Measurements from ENCODE around the gene TBC1D8. TPM values are rescaled to one million over a fixed set of nuclear protein-coding genes. Genes with fewer than 3 reads are reported as not detected.

Gene TBC1D8
- total and polyA plus RNA-seq, 2 donors (not counting 1 experiment from before 2014, with no cell fraction given), result 1.7 to 15.7 TPM

GRCh38 chr2:101047075-101047766 lies 104.0 kb downstream of the TBC1D8 start:
- H3K27me3 ChIP-seq (replicated peaks in 1 of 4; ENCODE audit: control extremely low read depth in 1 of 4, control insufficient read depth in 3 of 4, insufficient read depth in 4 of 4, low read length in 3 of 4), result no peaks in the 10 kb centered on the region
- intact Hi-C loops (cut with micrococcal nuclease), result no loop called here
- peaks cover 0 to 10% of the 10 kb centered on the region in 2 donors for H3K4me1 ChIP-seq (ENCODE audit: control insufficient read depth in 2 of 2, insufficient read depth in 2 of 2, low read length in 2 of 2)
- Mint-ChIP-seq H3K27me3 (no peaks in the 10 kb centered on the region), H3K27ac (no peak overlapping the region), H3K4me1 (peaks cover 10% of the 10 kb centered on the region), H3K4me3 (no peak overlapping the region), H3K9me3 (ENCODE audit: insufficient read depth) (no peaks in the 10 kb centered on the region)
- H4K20me1 ChIP-seq (ENCODE audit: control insufficient read depth, insufficient read depth, low read length, poor library complexity, severe bottlenecking), result no peaks in the 10 kb centered on the region
- peaks cover 0 to 5% (median 0%) of the 10 kb centered on the region in 3 donors for H3K9me3 ChIP-seq (ENCODE audit: control extremely low read depth in 1 of 3, control insufficient read depth in 2 of 3, insufficient read depth in 1 of 3, low read length in 2 of 3)
- DNase-seq (no peak), ATAC-seq (ENCODE audit: low read depth) (no peak)
- ChIA-PET POLR2A (no interaction called here), CTCF (interaction anchor here (0.6 to 0.7 kb wide), 2 partner anchors 159 to 1440 kb away, joined by 3 to 4 read pairs; no protein-coding TSS in a partner anchor)
- TF ChIP-seq EZH2 (IDR thresholded peaks at IDR 0.05; ENCODE audit: borderline replicate concordance, insufficient read depth, low read depth, low read length, poor library complexity, severe bottlenecking), result no peak
- TF ChIP-seq CTCF (IDR thresholded peaks at IDR 0.05), result no peak
- H3K27ac ChIP-seq (ENCODE audit: low read length in 2 of 2), result no peak overlapping the region
- H2AFZ ChIP-seq (ENCODE audit: insufficient read depth, low read depth, low read length, poor library complexity, severe bottlenecking), result no peak overlapping the region
- 92% methylated on average over 11 of the region's 12 CpGs for WGBS (ENCODE audit: insufficient coverage)
- no peaks in the 10 kb centered on the region for H3K79me2 ChIP-seq (ENCODE audit: control insufficient read depth, insufficient read depth, low read length)
- no peak overlapping the region for H3K9ac ChIP-seq (ENCODE audit: low read length)
- H3K4me2 ChIP-seq (replicated peaks; ENCODE audit: low read depth, low read length, poor library complexity, severe bottlenecking), result no peak overlapping the region
- no peaks in the 10 kb centered on the region for H3K36me3 ChIP-seq (replicated peaks in 1 of 2; ENCODE audit: control extremely low read depth in 1 of 2, control insufficient read depth in 1 of 2, extremely low read depth in 1 of 2, insufficient read depth in 2 of 2, low read length in 1 of 2)
- H3K4me3 ChIP-seq (ENCODE audit: control extremely low read depth in 1 of 5, extremely low read depth in 1 of 5, insufficient read depth in 1 of 5, low read depth in 2 of 5, low read length in 4 of 5), result no peak overlapping the region

- Histone ChIP-seq H3K4me3 (ENCODE audit: control extremely low read depth in 1 of 5, extremely low read depth in 1 of 5, insufficient read depth in 1 of 5, low read depth in 2 of 5, low read length in 4 of 5) (no peak overlapping the region), H3K79me2 (ENCODE audit: control insufficient read depth, insufficient read depth, low read length) (no peaks in the 10 kb centered on the region), H3K27ac (ENCODE audit: low read length in 2 of 2) (no peak overlapping the region), H2AFZ (ENCODE audit: insufficient read depth, low read depth, low read length, poor library complexity, severe bottlenecking) (no peak overlapping the region), H3K9me3 (ENCODE audit: control extremely low read depth in 1 of 3, control insufficient read depth in 2 of 3, insufficient read depth in 1 of 3, low read length in 2 of 3) (peaks cover 0 to 4% (median 0%) of the 10 kb centered on the region in 3 donors), H3K9ac (ENCODE audit: low read length) (no peak overlapping the region), H3K4me2 (replicated peaks; ENCODE audit: low read depth, low read length, poor library complexity, severe bottlenecking) (no peak overlapping the region), H3K4me1 (ENCODE audit: control insufficient read depth in 2 of 2, insufficient read depth in 2 of 2, low read length in 2 of 2) (peaks cover 0 to 10% of the 10 kb centered on the region in 2 donors), H3K36me3 (replicated peaks in 1 of 2; ENCODE audit: control extremely low read depth in 1 of 2, control insufficient read depth in 1 of 2, extremely low read depth in 1 of 2, insufficient read depth in 2 of 2, low read length in 1 of 2) (no peaks in the 10 kb centered on the region), H4K20me1 (ENCODE audit: control insufficient read depth, insufficient read depth, low read length, poor library complexity, severe bottlenecking) (no peaks in the 10 kb centered on the region), H3K27me3 (replicated peaks in 1 of 4; ENCODE audit: control extremely low read depth in 1 of 4, control insufficient read depth in 3 of 4, insufficient read depth in 4 of 4, low read length in 3 of 4) (no peaks in the 10 kb centered on the region)
- Mint-ChIP-seq H3K27me3 (no peaks in the 10 kb centered on the region), H3K9me3 (ENCODE audit: insufficient read depth) (no peaks in the 10 kb centered on the region), H3K27ac (no peak overlapping the region), H3K4me1 (peaks cover 11% of the 10 kb centered on the region), H3K4me3 (no peak overlapping the region)
- 96% methylated on average over 10 of the region's 10 CpGs for WGBS (ENCODE audit: insufficient coverage)
- DNase-seq, result no peak
- intact Hi-C loops (cut with micrococcal nuclease), result no loop called here
- no peak for TF ChIP-seq CTCF (IDR thresholded peaks at IDR 0.05)
- TF ChIP-seq EZH2 (IDR thresholded peaks at IDR 0.05; ENCODE audit: borderline replicate concordance, insufficient read depth, low read depth, low read length, poor library complexity, severe bottlenecking), result no peak
- no peak for ATAC-seq (ENCODE audit: low read depth)
- CTCF ChIA-PET, result interaction anchor here (0.6 to 1.1 kb wide), 3 partner anchors 8 to 160 kb away, joined by 3 to 4 read pairs (median 4); no protein-coding TSS in a partner anchor
- POLR2A ChIA-PET, result no interaction called here
These were observed 105.9 kb downstream of the TBC1D8 start for GRCh38 chr2:101045330-101045729.

Measured in B cell (primary cell).